ENCODE results near the gene TMED7. TPM values are rescaled to one million over a fixed set of nuclear protein-coding genes. Genes with fewer than 3 reads are reported as not detected.

Gene TMED7
- total RNA-seq, 1 donor from 2014 or later = 113 TPM

DNA sequence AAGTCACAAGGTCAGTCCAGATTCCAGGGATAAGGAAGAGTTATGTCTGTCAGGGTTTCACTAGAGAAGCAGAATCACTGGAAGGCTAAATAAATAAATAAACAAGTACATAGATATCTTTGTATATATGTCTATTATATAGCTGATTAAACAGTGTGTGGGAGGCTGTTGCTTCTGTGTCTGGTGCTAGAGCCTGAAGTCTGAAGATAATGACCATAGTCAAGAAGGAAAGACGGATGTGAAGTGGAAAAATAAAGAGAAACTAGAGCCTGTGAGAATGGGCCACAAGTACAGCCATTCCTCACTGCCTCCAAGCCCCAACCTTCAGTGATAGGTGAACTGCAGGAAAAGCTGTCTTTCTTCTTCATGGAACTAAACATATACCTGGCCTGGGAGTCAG lies 4.1 kb upstream of the TMED7 start:
- no peak for DNase-seq (ENCODE audit: low spot score)
- no peak for ATAC-seq

DNA sequence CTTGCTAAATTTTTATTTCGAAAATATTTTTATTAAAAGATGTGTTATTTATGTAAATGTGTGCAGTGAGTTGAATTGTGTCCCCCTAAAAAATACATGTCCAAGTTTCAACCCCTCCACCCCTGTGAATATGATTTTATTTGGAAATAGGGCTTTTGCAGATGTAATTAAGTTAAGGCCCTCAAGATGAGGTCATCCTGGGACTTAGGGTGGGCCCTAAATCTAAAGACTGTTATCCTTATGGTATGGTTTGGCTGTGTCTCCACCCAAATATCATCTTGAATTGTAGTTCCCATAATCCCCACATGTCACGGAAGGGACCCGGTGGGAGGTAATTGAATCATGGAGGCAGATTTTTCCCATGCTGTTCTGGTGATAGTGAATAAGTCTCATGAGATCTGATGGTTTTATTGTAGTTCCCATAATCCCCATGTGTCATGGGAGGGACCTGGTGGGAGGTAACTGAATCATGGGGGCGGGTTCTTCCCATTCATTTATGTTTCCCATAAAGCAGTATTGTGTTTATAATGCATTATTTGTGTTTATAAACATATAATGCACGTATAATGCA lies 1.5 kb upstream of the TMED7 start:
- no peak for DNase-seq (ENCODE audit: low spot score)

DNA sequence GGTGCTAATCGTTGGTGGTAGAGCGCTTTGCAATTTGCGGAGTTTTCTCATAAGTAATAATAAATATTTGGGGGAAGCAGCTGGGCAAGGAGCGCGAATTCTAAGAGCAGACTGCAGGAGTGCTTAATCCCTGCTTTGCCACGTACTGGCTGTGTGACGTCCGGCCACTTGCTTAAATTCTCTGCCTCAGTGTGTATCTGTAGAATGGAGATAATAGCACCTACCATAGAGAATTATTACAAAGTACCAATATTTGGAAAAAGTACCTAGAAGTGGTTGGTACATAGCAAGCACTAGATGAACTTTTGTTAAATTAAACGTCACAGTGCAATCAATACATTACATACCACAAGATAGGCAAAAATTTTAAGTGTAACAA lies 598 bp upstream of the TMED7 start:
- DNase-seq (ENCODE audit: low spot score) (no peak), ATAC-seq (peak; percentile 36)

More for the DNA sequence above, 1.5 kb upstream of the TMED7 start:
- ATAC-seq = no peak

DNA sequence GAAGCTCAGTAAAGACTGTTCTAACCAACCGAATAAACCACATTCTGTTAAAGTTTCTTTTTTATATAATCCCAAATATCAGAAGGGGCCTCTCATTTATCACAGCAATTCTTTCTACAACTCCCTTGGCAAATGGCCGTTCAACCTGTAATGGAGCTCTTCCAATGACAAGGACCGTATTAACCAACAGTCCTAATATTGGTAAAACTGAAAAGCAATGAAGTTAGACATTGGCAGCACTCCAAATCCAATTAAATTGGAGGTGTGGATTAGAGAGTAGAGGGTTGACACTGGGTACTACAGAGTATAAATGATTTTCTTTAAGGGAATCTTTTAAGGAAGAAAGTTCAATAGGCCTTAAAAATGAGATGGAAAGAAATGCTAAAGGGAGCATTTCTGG lies 842 bp downstream of the TMED7 start:
- no peak for DNase-seq (ENCODE audit: low spot score)
- ATAC-seq = no peak

DNA sequence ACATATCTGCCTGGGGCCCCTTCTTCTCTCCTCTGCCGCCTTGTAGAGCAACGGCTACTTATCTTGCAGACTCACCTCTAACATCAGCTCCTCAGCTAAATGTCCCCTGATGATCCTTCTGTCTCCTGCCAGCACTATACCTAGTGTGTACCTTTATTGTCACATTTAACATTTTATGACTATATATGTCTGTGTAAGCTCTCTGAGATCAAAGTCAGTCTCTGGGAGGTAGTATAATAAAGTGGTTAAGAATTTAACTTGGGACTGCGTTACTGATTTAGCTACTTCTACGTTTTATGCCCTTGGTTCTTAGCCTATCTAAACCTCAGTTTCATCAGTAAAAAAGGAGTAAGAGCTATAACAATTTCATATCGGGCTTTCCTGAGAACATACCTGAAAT lies 2.2 kb downstream of the TMED7 start:
- ATAC-seq (no peak), DNase-seq (ENCODE audit: low spot score) (no peak)

DNA sequence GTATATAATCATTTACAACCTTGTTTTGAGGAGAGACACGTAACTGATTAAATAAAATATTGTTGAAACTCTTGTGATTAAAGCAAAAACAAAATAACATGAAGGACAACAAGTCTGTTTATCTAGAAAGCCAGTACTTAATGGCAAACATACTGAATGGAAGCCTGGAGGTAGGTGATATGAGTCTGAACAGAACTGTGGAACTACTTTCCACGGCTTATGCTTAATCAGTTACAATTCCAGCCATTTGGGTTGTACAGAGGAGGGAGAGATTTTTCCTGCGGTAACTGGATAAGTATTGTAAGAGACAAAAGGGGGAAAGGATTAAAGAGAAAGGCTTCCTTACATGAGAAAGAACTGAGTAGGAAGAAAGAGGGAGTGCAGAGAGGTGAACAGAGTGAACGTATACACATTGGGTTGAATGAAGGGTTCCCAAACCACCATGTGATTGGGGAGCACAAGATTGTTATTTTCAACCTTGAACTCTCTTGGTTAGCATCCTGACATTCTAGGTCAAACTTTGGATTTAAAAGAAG lies 4.4 kb downstream of the TMED7 start:
- DNase-seq (ENCODE audit: low spot score) = no peak

DNA sequence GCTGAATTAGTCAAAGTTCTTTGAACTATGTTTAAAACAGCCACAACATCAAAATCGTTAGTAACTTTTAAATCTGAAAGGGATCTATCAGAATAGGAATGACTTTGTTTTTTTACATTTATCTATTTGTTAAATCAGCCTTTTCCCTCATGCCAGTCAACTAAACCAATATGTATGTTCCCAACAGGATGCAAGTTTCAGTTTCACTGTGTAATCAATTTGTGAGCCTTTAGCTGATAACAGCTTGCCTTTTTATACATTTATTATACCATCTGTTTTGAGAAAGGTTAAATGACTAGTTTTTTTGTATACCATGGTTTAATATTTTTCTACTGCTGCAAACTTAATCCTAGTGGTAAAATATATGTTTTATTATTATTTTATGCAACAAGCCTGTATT lies 8.9 kb downstream of the TMED7 start:
- ATAC-seq (no peak), DNase-seq (ENCODE audit: low spot score) (no peak)

More for the DNA sequence above, 4.4 kb downstream of the TMED7 start:
- no peak for ATAC-seq

DNA sequence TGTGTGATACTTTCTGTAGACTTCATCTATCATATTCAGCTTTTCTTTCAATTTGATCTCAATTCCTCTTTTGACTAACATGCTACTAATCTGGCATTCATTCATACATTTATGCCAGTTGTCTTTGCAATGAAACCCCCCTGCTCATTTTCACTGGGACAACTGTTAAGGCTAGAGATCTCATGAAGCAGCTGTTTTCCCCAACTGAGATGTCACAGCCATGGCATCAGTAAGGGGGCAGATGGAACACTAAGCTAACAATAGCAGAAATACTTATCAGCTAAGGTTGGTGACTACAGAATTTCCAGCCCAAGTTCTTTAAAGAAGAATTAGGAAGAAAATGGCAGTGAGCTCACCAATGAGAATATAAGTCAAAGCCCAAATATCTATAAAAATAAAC lies 9.4 kb downstream of the TMED7 start:
- DNase-seq (ENCODE audit: low spot score) (no peak), ATAC-seq (no peak)

DNA sequence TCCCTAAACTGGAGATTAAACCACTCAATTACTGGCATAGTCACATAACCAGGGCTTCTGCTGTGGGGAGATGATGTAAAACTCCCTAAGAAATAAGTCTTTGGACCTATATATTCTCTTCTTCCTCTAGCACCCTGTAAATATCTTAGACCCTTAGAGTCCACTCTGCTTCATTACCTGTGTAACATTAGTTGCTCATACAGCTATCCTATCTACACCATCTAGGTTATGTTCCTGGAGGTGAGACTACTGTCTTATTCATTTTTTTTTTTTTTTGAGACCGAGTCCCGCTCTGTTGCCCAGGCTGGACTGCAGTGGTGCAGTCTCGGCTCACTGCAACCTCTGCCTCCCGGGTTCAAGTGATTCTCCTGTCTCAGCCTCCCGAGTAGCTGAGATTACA lies 14.0 kb downstream of the TMED7 start:
- DNase-seq (ENCODE audit: low spot score) = no peak
- ATAC-seq = no peak

DNA sequence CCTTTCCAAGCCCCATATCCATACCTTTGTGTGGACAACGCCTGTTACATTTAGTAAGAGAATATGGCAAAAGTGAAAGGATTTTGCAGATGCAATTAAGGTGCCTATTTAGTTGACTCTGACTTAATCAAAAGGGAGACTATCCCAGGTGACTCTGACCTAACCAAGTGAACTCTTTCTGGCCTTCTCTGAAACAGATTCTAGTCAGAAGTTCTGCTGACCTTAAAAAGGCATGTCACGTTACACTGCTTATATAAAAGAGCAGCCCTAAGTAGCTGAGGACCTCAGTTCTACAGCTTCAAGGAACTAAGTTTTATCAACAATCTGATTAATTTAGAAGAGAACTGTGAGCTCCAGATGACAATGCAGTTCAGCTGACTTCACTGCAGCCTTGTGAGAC lies 17.9 kb downstream of the TMED7 start:
- ATAC-seq = peak; percentile 50

DNA sequence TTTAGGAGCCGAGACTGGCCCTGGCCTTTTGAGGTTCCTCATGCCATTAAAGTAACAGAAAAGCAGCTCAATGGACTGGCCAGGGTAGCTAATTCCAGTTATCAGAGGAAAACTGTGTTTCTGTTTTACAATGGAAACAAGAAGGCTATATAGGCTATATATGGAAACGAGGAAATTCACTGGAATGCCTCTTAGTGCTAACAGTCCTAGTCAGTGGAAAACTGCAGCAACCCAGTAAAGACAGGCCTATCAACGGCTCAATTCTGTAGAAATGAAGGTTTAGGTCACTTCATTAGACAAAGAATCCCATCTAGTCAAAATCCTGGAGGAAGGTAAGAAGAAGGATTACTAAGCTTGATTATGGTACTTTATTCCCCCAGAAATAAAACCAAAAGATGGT lies 20.4 kb downstream of the TMED7 start:
- no peak for DNase-seq (ENCODE audit: low spot score)
- no peak for ATAC-seq

More for the DNA sequence above, 17.9 kb downstream of the TMED7 start:
- no peak for DNase-seq (ENCODE audit: low spot score)

DNA sequence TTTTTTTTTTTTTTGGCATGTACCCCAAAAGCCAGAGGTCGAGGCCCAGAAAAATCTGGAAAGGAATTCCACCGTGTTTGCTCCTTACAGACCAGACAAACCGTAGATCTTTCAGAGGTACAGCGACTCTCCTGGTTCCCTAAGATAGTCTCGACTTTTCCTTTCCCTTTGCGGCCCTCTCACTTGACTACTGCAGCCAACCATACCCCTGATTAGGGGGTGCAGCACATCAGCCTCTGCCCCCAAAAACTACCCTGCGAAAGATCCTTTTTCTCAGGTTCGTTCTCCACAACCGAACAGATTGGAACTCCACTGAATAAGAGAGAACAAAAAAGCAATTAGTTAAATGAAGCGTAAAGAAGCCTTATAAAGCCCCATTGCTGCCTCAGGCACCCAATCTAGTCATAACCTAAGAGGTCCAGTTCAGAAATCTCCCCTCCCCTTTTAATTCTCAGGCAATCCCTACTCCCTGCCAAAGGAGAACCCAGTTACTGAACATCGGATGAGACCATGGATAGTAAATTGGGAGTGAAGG lies 23.2 kb downstream of the TMED7 start:
- ATAC-seq = no peak
- DNase-seq (ENCODE audit: low spot score) = no peak

DNA sequence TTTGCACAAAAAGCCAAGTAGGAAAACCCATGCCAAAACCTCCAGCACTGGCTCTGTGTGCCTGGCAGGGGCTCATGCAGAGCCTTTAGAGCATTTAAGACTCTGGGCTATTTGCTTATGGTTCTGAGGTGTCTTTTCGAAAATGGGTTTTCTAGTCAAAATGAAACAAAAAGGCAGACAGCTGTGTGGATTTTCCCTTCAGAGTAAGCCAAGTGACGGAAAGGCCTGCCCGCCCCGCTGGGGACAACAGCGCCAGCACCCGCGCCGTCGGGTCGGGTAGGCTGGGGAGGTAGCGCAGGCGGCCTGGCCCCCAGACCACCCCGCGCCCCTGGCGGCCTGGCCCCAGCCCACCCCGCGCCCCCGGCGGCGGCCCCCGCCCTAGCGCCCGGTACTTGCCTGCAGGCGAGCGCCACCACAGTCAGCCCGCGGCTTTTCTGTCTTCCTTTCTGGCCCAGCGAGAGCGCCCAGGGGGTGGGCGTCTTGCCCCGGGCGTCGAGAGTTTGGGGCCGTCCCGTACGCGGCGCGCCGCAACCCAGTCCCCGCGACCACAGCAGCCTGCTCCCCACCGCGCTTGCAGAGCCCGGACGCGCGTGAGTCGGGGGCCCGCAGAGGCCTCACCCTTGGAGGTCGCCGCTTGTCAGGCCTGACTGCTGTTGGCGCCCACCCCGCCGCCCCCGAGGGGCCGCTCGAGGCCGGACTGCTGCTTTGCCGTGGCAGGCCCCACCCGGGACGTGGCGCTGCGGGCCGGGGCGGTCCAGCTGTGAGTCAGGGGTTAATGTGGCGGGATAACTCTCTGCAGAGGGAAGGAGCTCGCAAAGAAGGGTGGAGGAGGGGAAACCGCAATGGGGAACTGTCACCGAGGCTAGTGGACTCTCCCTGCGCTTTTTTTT lies 23.9 kb downstream of the TMED7 start, which contains the start of gene TICAM2:
TICAM2 (minus strand) TSS at position 779 of the 890 bp plus-strand sequence. CDS start 21,223 bp downstream, outside the sequence.
- DNase-seq (ENCODE audit: low spot score) (peak; percentile 74), ATAC-seq (peak; percentile 88)

DNA sequence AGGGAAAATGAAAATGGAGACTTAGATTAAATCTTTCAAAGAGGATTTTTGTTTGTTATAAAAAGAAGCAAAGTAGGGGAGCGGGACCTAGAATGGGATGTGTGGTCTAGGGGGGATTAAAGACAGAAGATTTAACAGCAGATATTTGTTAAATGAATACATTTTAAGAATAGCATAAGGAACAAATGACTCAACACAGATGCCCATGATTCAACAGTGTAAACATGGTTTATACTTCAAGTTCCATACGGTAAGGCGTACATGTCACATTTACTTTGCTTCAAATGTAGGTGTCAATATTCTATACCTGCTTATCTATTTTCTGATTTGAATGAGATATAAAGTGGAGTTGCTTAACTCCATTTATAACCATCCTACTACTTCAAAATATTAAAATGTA lies 25.1 kb downstream of the TMED7 start:
- DNase-seq (ENCODE audit: low spot score) (no peak), ATAC-seq (no peak)

DNA sequence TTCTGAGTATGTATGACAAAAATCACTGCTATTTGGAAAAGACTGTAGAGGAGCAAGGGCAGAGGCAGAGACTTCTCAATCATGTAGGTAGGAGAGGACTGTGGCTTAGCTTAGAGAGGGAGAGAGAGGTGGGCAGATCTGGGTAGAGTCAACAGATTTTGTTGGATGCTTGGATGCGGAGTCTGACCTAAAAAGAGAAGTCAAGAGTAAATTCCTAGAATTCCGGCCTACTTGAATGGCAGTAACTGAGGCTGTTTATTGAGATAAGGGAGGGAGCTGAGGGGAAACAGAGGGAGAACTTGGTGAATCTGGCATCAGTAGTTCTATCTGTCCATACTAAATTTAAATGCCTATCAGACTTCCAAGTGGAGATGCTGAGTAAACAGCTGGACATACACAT lies 25.9 kb downstream of the TMED7 start:
- ATAC-seq (no peak), DNase-seq (ENCODE audit: low spot score) (no peak)

DNA sequence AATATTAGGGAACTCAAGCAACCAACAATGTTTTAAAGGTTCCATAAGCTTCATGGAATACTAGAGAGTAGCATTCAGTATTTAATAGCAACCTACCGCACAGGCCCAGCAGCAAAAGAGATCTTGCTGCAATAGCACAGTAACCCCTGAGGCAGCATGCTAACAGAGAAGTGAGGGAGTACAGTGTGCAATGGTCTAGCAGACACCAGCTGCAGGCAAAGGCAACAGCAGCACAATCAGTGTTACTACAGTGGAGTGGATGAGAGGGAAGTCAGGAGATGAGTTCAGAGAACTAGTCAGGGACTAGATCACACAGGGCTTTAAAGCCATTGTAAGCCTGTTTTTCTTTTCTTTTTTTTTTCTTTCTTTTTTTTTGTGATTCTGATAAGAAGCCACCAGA lies 26.3 kb downstream of the TMED7 start:
- DNase-seq (ENCODE audit: low spot score) (no peak), ATAC-seq (peak; percentile 11)

DNA sequence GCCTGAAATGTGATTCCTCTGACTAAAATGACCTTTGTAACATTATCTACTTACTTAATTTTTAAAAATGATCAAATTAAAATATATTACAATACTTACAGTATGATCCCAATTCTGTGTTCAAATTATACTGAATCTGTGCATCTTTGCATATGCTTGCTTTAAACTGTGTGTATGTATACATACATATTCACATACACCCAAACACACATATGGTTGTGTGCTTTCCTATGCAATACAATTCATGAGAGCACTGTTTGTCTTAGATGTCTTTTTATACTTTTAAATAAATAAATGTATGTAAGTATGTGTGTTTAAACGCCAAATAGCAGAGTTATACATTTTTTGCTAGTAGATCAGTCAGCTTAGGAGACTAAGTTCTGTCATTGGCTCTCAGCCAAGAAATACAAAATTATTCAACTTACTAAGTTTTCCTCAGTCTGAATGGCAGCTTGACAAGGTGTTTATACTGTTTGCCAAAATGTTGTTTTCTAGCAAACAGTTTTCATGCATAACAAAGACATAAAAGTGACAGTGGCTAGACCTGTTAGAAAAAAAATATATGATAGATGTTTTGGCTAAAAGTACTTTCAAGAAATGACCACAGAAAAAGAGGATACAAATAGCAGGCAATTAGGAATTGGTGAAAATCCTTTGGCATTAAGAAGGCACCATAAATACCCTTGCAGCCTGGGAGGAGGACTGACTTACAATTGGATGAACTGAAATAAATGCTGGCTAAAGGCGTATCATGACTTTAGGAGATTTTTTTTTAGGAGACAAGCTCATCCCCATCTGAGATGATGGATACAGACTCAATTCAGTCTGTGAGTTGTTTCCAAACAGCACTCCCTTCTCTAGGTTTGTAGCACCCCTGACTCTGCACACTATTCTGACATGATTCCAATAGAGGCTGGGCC lies 31.4 kb downstream of the TMED7 start:
- no peak for DNase-seq (ENCODE audit: low spot score)
- no peak for ATAC-seq

DNA sequence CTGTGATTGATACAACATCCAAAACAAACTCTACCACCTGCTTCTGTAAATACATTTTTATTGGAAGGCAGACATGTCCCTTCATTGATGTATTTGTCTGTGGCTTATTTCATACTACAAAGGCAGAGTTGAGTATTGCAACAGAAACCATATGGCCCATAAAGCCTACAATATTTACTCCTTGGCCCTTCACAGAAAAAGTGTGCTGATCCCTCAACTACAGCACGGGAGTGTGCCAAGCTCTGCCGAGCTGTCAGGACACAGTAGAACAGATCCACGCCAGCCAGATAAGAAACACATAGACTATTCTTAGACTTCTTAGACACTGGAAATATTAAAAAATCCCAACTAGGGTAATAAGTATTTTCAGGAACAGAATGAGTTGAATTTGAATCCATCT lies 36.8 kb downstream of the TMED7 start:
- DNase-seq (ENCODE audit: low spot score) (no peak), ATAC-seq (no peak)

DNA sequence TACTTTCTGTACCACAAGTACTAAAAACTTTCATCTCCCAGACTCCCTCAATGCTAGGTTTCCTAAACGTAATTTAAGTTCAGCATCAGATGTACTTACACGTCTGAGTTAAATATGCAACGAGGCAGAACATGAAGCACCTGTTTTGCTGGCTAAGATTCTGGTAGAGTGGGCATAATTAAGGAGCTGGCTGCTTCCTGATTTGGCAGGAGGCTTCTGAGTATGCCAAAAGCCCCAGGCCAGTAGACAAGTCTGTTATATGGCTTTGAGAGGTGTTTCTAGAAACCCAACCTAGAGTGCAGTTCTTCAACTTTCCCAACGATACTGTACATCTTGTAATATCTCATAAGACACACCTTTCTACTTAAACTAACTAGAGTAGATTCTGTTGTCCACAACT lies 37.2 kb downstream of the TMED7 start:
- ATAC-seq (no peak), DNase-seq (ENCODE audit: low spot score) (no peak)

DNA sequence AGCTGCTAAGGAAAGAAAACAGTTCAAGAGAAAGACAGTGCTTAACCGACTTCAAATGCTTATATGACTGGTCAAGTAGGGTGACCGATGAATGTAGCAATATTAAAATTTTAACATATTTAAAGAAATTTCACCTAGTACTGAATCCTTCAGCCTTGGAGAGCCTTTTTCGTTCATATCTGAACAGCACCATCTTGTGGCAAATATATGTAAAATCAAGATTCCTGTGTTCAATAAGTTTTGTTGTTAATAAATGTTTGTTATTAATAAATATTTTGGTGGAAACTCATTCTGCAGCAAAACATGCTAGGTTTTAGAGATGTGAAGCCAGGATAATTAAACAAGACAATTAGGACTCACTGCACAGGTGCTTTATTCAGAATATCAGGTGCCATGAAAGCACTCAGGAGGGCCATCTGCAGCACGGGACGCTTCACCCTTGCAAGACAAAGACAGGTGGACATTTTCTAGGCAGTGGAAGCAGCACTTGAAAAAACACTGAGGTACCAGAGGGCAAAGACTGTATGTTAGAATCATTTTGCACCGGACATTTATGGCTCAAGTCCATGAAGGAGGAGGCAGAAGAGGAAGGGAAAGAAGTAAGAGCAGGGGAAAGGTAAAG lies 39.2 kb downstream of the TMED7 start:
- ATAC-seq (peak; percentile 64), DNase-seq (ENCODE audit: low spot score) (no peak)
